GM12878 (cell line): ENCODE data around the gene PSMD1. TPM values are rescaled to one million over a fixed set of nuclear protein-coding genes. Genes with fewer than 3 reads are reported as not detected.

Source experiments
- ATAC-seq: fragments of 200-7000 bp; cut with Tn5 transposase; 3 replicates; pipeline ENCODE4 v1.9.1; 2020; ENCODE audit warnings: mild to moderate bottlenecking, moderate library complexity
- BruUV-seq: library from RNA; stranded (reverse); fragments of 400-500 nt; replicated peaks from 2 replicates; lab custom pipeline; 2021; lab: Mats Ljungman, UMichigan
- CTCF ChIA-PET: fragments of 300-600 bp; sonication (Branson Sonifier 250); formaldehyde crosslinking; extraction: SDS; loops from one replicate; lab custom pipeline; 2021; ENCODE audit warnings: inconsistent platforms; lab: Yijun Ruan, JAX
- POLR2A ChIA-PET: fragments of 350-600 bp; formaldehyde crosslinking; extraction: SDS; loops from one replicate; lab custom pipeline; 2021; ENCODE audit warnings: inconsistent platforms; lab: Charles Lee
- RAD21 ChIA-PET: fragments of 300-600 bp; sonication (Branson Sonifier 250); formaldehyde crosslinking; loops from one replicate; lab custom pipeline; 2023; ENCODE audit warnings: antibody characterized with exemption; ENCODE audit not compliant: unreplicated experiment; lab: Charles Lee
- SMC1A ChIA-PET: fragments of 300-600 bp; sonication (Branson Sonifier 250); formaldehyde crosslinking; loops from one replicate; lab custom pipeline; 2023; ENCODE audit not compliant: unreplicated experiment, uncharacterized antibody; lab: Charles Lee
- DNase-seq: peaks from one replicate; pipeline ENCODE4 v3.0.0-alpha.2; 2011; ENCODE audit warnings: low read depth, low spot score
- FAIRE-seq: peaks from 3 replicates; lab custom pipeline; 2011; peaks lifted over from hg19 to GRCh38; lab: Jason Lieb, UNC
- H2AFZ ChIP-seq: 2 replicates; pipeline ENCODE4 v1.6.0; 2011; ENCODE audit warnings: low read depth, low read length, control low read depth; ENCODE audit not compliant: control insufficient read depth
- H3K27ac ChIP-seq: 2 replicates; pipeline ENCODE4 v1.5.1; 2011; ENCODE audit warnings: control low read depth; ENCODE audit not compliant: control insufficient read depth, insufficient read depth
- H3K27me3 ChIP-seq, 2 experiments: replicated peaks in 1 of 2; 2 replicates each; pipeline versions ENCODE4 v1.6.0 to v1.6.1; 2011; ENCODE audit warnings: low read length in 1 of 2; ENCODE audit not compliant: control insufficient read depth in 2 of 2, insufficient read depth in 2 of 2
- H3K36me3 ChIP-seq, 2 experiments: 2 replicates each; pipeline ENCODE4 v1.5.1; 2011; ENCODE audit warnings: low read length in 1 of 2; ENCODE audit not compliant: control insufficient read depth in 2 of 2, insufficient read depth in 2 of 2
- H3K4me1 ChIP-seq: 2 replicates; pipeline ENCODE4 v1.6.1; 2011; ENCODE audit warnings: mild to moderate bottlenecking, low read length, moderate library complexity, mixed read lengths; ENCODE audit not compliant: control insufficient read depth, insufficient read depth
- H3K4me2 ChIP-seq: 2 replicates; pipeline ENCODE4 v1.6.0; 2011; ENCODE audit warnings: control low read depth; ENCODE audit not compliant: control insufficient read depth, insufficient read depth
- H3K4me3 ChIP-seq: fragments of 200-600 bp; sonication (generic); 2 replicates; pipeline ENCODE4 v1.5.1; 2016
- H3K79me2 ChIP-seq: 2 replicates; pipeline ENCODE4 v1.6.0; 2011; ENCODE audit warnings: low read length; ENCODE audit not compliant: control insufficient read depth, insufficient read depth
- H3K9ac ChIP-seq: 2 replicates; pipeline ENCODE4 v1.8.0; 2011; ENCODE audit warnings: low read length, control low read depth, mixed read lengths; ENCODE audit not compliant: control insufficient read depth, insufficient read depth
- H3K9me3 ChIP-seq: replicated peaks from 3 replicates; pipeline ENCODE4 v1.5.1; 2011; ENCODE audit warnings: mild to moderate bottlenecking, low read length; ENCODE audit not compliant: control insufficient read depth, insufficient read depth
- H4K20me1 ChIP-seq: 2 replicates; pipeline ENCODE4 v1.6.0; 2011; ENCODE audit not compliant: control insufficient read depth, insufficient read depth
- ATF3 ChIP-seq: IDR thresholded peaks from 2 replicates; pipeline ENCODE4 v1.6.1; 2011; ENCODE audit warnings: low read depth, mild to moderate bottlenecking, low read length, moderate library complexity, borderline replicate concordance; ENCODE audit errors: extremely low read depth
- BMI1 ChIP-seq: fragments of 450-650 bp; IDR thresholded peaks from 2 replicates; pipeline ENCODE4 v1.6.1; 2016; ENCODE audit warnings: mild to moderate bottlenecking, moderate library complexity, borderline replicate concordance
- CBX3 ChIP-seq: fragments of 200-600 bp; sonication (generic); IDR thresholded peaks from 2 replicates; pipeline ENCODE4 v1.6.1; 2016; ENCODE audit warnings: low read depth, borderline replicate concordance
- CEBPB ChIP-seq, 2 experiments: fragments of 150-350 bp in 1 of 2; IDR thresholded peaks; 2 replicates each; pipeline ENCODE4 v1.6.1; 2012 to 2014; ENCODE audit warnings: low read depth in 2 of 2, low read length in 2 of 2, borderline replicate concordance in 1 of 2, inconsistent platforms in 1 of 2
- CHD1 ChIP-seq: IDR thresholded peaks from 2 replicates; pipeline ENCODE4 v1.6.1; 2012; ENCODE audit warnings: low read depth, low read length, improper control_type of control experiment
- GATAD2B ChIP-seq: fragments of 450-650 bp; conservative IDR thresholded peaks from 2 replicates; pipeline ENCODE4 v1.6.1; 2017; ENCODE audit warnings: low read depth, mild to moderate bottlenecking, moderate library complexity
- IKZF1 ChIP-seq: fragments of 450-650 bp; conservative IDR thresholded peaks from 2 replicates; pipeline ENCODE4 v1.6.1; 2017; ENCODE audit warnings: antibody characterized with exemption, mild to moderate bottlenecking
- MEF2A ChIP-seq: IDR thresholded peaks from 2 replicates; pipeline ENCODE4 v1.6.1; 2011; ENCODE audit warnings: low read depth, mild to moderate bottlenecking, low read length, moderate library complexity; ENCODE audit not compliant: insufficient read depth
- SMC3 ChIP-seq: IDR thresholded peaks from 2 replicates; pipeline ENCODE4 v1.6.1; 2011; ENCODE audit warnings: low read length, improper control_type of control experiment, borderline replicate concordance
- STAT1 ChIP-seq: fragments of 450-650 bp; conservative IDR thresholded peaks from 2 replicates; pipeline ENCODE4 v1.6.1; 2014; ENCODE audit warnings: antibody characterized with exemption, mild to moderate bottlenecking
- TAF1 ChIP-seq: IDR thresholded peaks from 2 replicates; pipeline ENCODE4 v1.6.1; 2011; ENCODE audit warnings: mild to moderate bottlenecking, low read depth, low read length, borderline replicate concordance
- WRNIP1 ChIP-seq: IDR thresholded peaks from 2 replicates; pipeline ENCODE4 v1.6.1; 2011; ENCODE audit warnings: low read depth, low read length, improper control_type of control experiment, borderline replicate concordance
- ZBED1 ChIP-seq: IDR thresholded peaks from 2 replicates; pipeline ENCODE4 v1.6.1; 2016; ENCODE audit warnings: borderline replicate concordance
- WGBS: methylation state at CpG from one replicate; pipeline ENCODE4 v1.1.6; 2016; ENCODE audit warnings: low lambda C conversion rate; ENCODE audit not compliant: insufficient replicate concordance, insufficient coverage; ENCODE audit errors: missing lambda C conversion rate; 5-methylcytosine and 5-hydroxymethylcytosine counted together
- in situ Hi-C: fragments of 300-500 bp; cut with MboI; formaldehyde crosslinking; loops from 9 replicates; pipeline ENCODE4 v1.14.3; 2018; ENCODE audit warnings: mixed read lengths
- intact Hi-C: fragments of 100-400 bp; cut with micrococcal nuclease; formaldehyde crosslinking; loops from one replicate; pipeline ENCODE4 v1.14.2; 2022; ENCODE audit not compliant: unreplicated experiment
- polyA plus RNA-seq, 11 experiments: library from polyadenylated mRNA; depleted of rRNA in 4 of 11; unstranded in 6 of 11; stranded (reverse) in 5 of 11; fragments of >200 nt; fragmentation: Nextera tagmentation in 4 of 11; fragmentation: Illumina TruSeq in 1 of 11; extraction: Ambion mirVana in 4 of 11; extraction: Trizol in 1 of 11; gene quantifications; 1 replicate in 1 of 11; 2 replicates in 10 of 11; pipeline versions ENCODE4 v1.2.1 to v1.2.3, GENCODE V29; 2011 to 2016; ENCODE audit warnings: inconsistent platforms in 2 of 11, missing spikeins in 2 of 11, low read depth in 1 of 11
- total RNA-seq, 4 experiments: library from RNA; depleted of rRNA in 3 of 4; stranded (reverse); fragments of >200 nt in 3 of 4; fragmentation: Illumina TruSeq in 1 of 4; extraction: Trizol in 1 of 4; gene quantifications; 2 replicates each; pipeline versions ENCODE4 v1.2.1 to v1.2.3, GENCODE V29; 2013 to 2021
- TF ChIP-seq, protein P1 (sequence below): fragments of 450-650 bp; IDR thresholded peaks from 2 replicates; pipeline ENCODE4 v1.6.1; 2017; ENCODE audit warnings: mild to moderate bottlenecking, low read depth, inconsistent platforms; ENCODE audit not compliant: poor library complexity, severe bottlenecking
- TF ChIP-seq, protein P2 (sequence below): fragments of 450-650 bp; IDR thresholded peaks from 2 replicates; pipeline ENCODE4 v1.6.1; 2018; ENCODE audit warnings: mild to moderate bottlenecking, low read depth, moderate library complexity; ENCODE audit not compliant: partially characterized antibody

PSMD1 gene
- total and polyA plus RNA-seq, 10 of the 15 experiments (the other 5 are each of a cell fraction or from before 2014, with no cell fraction given): 87.4 to 220 (median 139) TPM

DNA sequence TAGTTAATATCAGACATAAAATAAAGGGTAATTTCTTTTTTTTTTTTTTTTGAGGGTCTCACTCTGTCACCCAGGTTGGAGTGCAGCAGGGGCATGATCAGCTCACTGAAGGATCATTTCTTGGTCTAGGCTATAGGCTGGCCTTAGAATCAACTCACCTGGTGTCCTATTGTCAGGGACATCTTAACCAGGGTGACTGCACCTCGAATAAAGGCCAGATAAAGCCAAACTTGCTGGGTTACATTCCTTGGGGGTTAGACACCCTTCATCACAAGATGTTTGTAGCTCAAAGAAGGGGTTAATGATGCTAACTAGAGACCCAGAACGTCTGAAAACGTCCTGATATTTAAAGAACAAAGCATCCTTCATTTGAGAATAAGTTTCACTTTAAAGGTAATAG, 42.8 kb upstream of the PSMD1 start:
- no peaks in the 10 kb centered on the region for H3K4me1 ChIP-seq
- H3K79me2 ChIP-seq: no peaks in the 10 kb centered on the region
- 4% methylated on average over 3 of the region's 3 CpGs for WGBS
- H3K27ac ChIP-seq: no peak overlapping the region
- H3K36me3 ChIP-seq: no peaks in the 10 kb centered on the region
- no peak for FAIRE-seq
- no peak for ATAC-seq
- no peak overlapping the region for H3K4me3 ChIP-seq
- intact Hi-C loops: no loop called here
- peaks cover 0 to 4% of the 10 kb centered on the region in 2 experiments; a peak in 2 of 4 replicates for H3K27me3 ChIP-seq
- no peak overlapping the region for H3K4me2 ChIP-seq
- H2AFZ ChIP-seq: no peak overlapping the region
- in situ Hi-C loops: no loop called here
- RAD21 ChIA-PET: no interaction called here
- CTCF ChIA-PET: no interaction called here
- H3K9ac ChIP-seq: no peak overlapping the region
- DNase-seq: no peak
- no peaks in the 10 kb centered on the region for H4K20me1 ChIP-seq
- POLR2A ChIA-PET: no interaction called here
- no TSS peak for BruUV-seq
- no peaks in the 10 kb centered on the region for H3K9me3 ChIP-seq
- SMC1A ChIA-PET: interaction anchor here (1.2 kb wide), 1 partner anchor 13 kb away, joined by 3 read pairs; no protein-coding TSS in a partner anchor
- TF ChIP-seq STAT1: no peak
- TF ChIP-seq ATF3: no peak
- TF ChIP-seq CBX3: no peak
- TF ChIP-seq IKZF1: no peak
- TF ChIP-seq, protein P1, sequence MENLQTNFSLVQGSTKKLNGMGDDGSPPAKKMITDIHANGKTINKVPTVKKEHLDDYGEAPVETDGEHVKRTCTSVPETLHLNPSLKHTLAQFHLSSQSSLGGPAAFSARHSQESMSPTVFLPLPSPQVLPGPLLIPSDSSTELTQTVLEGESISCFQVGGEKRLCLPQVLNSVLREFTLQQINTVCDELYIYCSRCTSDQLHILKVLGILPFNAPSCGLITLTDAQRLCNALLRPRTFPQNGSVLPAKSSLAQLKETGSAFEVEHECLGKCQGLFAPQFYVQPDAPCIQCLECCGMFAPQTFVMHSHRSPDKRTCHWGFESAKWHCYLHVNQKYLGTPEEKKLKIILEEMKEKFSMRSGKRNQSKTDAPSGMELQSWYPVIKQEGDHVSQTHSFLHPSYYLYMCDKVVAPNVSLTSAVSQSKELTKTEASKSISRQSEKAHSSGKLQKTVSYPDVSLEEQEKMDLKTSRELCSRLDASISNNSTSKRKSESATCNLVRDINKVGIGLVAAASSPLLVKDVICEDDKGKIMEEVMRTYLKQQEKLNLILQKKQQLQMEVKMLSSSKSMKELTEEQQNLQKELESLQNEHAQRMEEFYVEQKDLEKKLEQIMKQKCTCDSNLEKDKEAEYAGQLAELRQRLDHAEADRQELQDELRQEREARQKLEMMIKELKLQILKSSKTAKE: no peak
- no peak for TF ChIP-seq SMC3
- no peak for TF ChIP-seq TAF1
- TF ChIP-seq GATAD2B: no peak
- TF ChIP-seq, protein P2, sequence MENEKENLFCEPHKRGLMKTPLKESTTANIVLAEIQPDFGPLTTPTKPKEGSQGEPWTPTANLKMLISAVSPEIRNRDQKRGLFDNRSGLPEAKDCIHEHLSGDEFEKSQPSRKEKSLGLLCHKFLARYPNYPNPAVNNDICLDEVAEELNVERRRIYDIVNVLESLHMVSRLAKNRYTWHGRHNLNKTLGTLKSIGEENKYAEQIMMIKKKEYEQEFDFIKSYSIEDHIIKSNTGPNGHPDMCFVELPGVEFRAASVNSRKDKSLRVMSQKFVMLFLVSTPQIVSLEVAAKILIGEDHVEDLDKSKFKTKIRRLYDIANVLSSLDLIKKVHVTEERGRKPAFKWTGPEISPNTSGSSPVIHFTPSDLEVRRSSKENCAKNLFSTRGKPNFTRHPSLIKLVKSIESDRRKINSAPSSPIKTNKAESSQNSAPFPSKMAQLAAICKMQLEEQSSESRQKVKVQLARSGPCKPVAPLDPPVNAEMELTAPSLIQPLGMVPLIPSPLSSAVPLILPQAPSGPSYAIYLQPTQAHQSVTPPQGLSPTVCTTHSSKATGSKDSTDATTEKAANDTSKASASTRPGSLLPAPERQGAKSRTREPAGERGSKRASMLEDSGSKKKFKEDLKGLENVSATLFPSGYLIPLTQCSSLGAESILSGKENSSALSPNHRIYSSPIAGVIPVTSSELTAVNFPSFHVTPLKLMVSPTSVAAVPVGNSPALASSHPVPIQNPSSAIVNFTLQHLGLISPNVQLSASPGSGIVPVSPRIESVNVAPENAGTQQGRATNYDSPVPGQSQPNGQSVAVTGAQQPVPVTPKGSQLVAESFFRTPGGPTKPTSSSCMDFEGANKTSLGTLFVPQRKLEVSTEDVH: no peak
- TF ChIP-seq ZBED1: no peak
- no peak for TF ChIP-seq WRNIP1
- no peak for TF ChIP-seq CEBPB (IDR thresholded peaks at IDR 0.05; ENCODE audit: borderline replicate concordance in 1 of 2, low read depth in 2 of 2, low read length in 2 of 2)
- no peak for TF ChIP-seq CHD1
- no peak for TF ChIP-seq BMI1
- TF ChIP-seq MEF2A: no peak
